Stimulated activated CD4-positive, alpha-beta T cell treated with anti-CD3 and anti-CD28 coated beads, Interleukin-15, amount 100 ng/mL, for 48 hours (primary cell): Measurements from ENCODE around the gene MATCAP1.

Experiments used
- DNase-seq, 2 donors: peaks; one replicate each; pipeline ENCODE4 v3.0.0-alpha.2; 2020; ENCODE audit warnings: low read depth in 2 of 2

Gene MATCAP1

GRCh38 chr16:67183627-67184452, at the start of gene MATCAP1:
MATCAP1 (minus strand) TSS chr16:67183963; CDS start chr16:67180610, 3,353 bp downstream.
- DNase-seq = peak; percentile 89 to 93

- no peak for DNase-seq
Observed at GRCh38 chr16:67230809-67231660, 47.3 kb upstream of the MATCAP1 start.

GRCh38 chr16:67229906-67230808, 46.4 kb upstream of the MATCAP1 start:
- DNase-seq = no peak

- DNase-seq = no peak
Observed at GRCh38 chr16:67228905-67229304, 45.1 kb upstream of the MATCAP1 start.

GRCh38 chr16:67228034-67228785, 44.4 kb upstream of the MATCAP1 start:
- no peak for DNase-seq

- no peak for DNase-seq
Observed at GRCh38 chr16:67227567-67227921, 43.8 kb upstream of the MATCAP1 start.

- DNase-seq = peak; percentile 97 to 99
Observed at GRCh38 chr16:67226804-67227566, 43.2 kb upstream of the MATCAP1 start, which contains the start of gene TMEM208. TMEM208 (plus strand) TSS chr16:67227130; CDS start chr16:67227219, 89 bp downstream.

GRCh38 chr16:67226295-67226803, 42.6 kb upstream of the MATCAP1 start:
- no peak for DNase-seq

- DNase-seq = no peak
Observed at GRCh38 chr16:67223992-67224391, 40.2 kb upstream of the MATCAP1 start.

- no peak for DNase-seq
Observed at GRCh38 chr16:67216612-67217490, 33.1 kb upstream of the MATCAP1 start.

- DNase-seq = no peak
Observed at GRCh38 chr16:67215706-67216105, 31.9 kb upstream of the MATCAP1 start.

- DNase-seq = no peak
Observed at GRCh38 chr16:67213197-67214019, 29.6 kb upstream of the MATCAP1 start.

GRCh38 chr16:67212766-67213165, 29.0 kb upstream of the MATCAP1 start:
- no peak for DNase-seq

- DNase-seq = no peak
Observed at GRCh38 chr16:67211674-67212073, 27.9 kb upstream of the MATCAP1 start.

GRCh38 chr16:67210069-67210937, 26.5 kb upstream of the MATCAP1 start:
- DNase-seq = no peak

- no peak for DNase-seq
Observed at GRCh38 chr16:67209565-67209964, 25.8 kb upstream of the MATCAP1 start.
